Right lobe of liver (tissue), 6 donors: ENCODE results near the gene NRDC. TPM values are rescaled to one million over a fixed set of nuclear protein-coding genes. Genes with fewer than 3 reads are reported as not detected.

Experiments
- ATAC-seq, 4 donors: fragments of 200-7000 bp; cut with Tn5 transposase; one replicate each; pipeline ENCODE4 v1.9.1; 2020; ENCODE audit warnings: mild to moderate bottlenecking in 4 of 4, moderate library complexity in 4 of 4
- DNase-seq, 3 donors: peaks; one replicate each; pipeline ENCODE4 v3.0.0-alpha.2; 2020
- H3K27ac ChIP-seq, 3 donors: fragments of 200-600 bp; one replicate each; pipeline ENCODE4 v1.8.0; 2022
- H3K27me3 ChIP-seq, 2 donors: fragments of 200-600 bp; one replicate each; pipeline ENCODE4 v1.8.0; 2022
- H3K36me3 ChIP-seq, 4 donors: fragments of 200-600 bp; sonication (generic) in 1 of 4; one replicate each; pipeline versions ENCODE4 v1.5.1 to v1.8.0; 2017 to 2022; ENCODE audit warnings: control low read depth in 1 of 4
- H3K4me1 ChIP-seq, 4 donors: fragments of 200-600 bp; sonication (generic) in 1 of 4; one replicate each; pipeline versions ENCODE4 v1.5.1 to v1.8.0; 2017 to 2022; ENCODE audit warnings: control low read depth in 1 of 4
- H3K4me3 ChIP-seq, 3 donors: fragments of 200-600 bp; one replicate each; pipeline ENCODE4 v1.8.0; 2022
- H3K9me3 ChIP-seq, 4 donors: fragments of 200-600 bp; sonication (generic) in 1 of 4; one replicate each; pipeline versions ENCODE4 v1.5.1 to v1.8.0; 2017 to 2022; ENCODE audit warnings: control low read depth in 1 of 4
- CTCF ChIP-seq, 4 donors: fragments of 200-600 bp in 3 of 4; fragments of 450-650 bp in 1 of 4; IDR thresholded peaks; one replicate each; pipeline versions ENCODE4 v1.5.1 to v1.8.0; 2016 to 2022; ENCODE audit warnings: antibody characterized with exemption in 4 of 4, mild to moderate bottlenecking in 2 of 4
- POLR2A ChIP-seq: fragments of 450-650 bp; IDR thresholded peaks from one replicate; pipeline ENCODE4 v1.6.1; 2017; ENCODE audit warnings: antibody characterized with exemption, mild to moderate bottlenecking
- WGBS: methylation state at CpG from one replicate; pipeline ENCODE4 v1.1.6; 2018; ENCODE audit warnings: low coverage, low lambda C conversion rate; ENCODE audit not compliant: insufficient coverage; ENCODE audit errors: missing lambda C conversion rate; 5-methylcytosine and 5-hydroxymethylcytosine counted together
- intact Hi-C, 2 donors: fragments of 100-400 bp; cut with DNase I; formaldehyde crosslinking; loops; one replicate each; pipeline versions ENCODE4 v1.11.2 to v1.14.1; 2022
- total RNA-seq, 6 experiments: library from RNA; depleted of rRNA in 2 of 6; stranded (reverse); fragments of >200 nt in 2 of 6; fragmentation: NEBNext Ultra II Directional in 3 of 6; extraction: Animal tissue kit (Norgen Biotek cat#: 25700) in 3 of 6; gene quantifications; one replicate each; pipeline versions ENCODE4 v1.1.0 to v1.2.4, GENCODE V29; 2016 to 2023
- donor health status: DM: no; HTN: yes; CAD: no.
- donor health status: DM: no; HTN: no; CAD: no.
- donor health status: DM: no; HTN: no; CAD: no.
- donor health status: DM: no; HTN: yes; CAD: no.
- donor health status: DM: no; HTN: yes; CAD: no.

The NRDC gene
- total RNA-seq, 6 experiments from 2014 or later: 57.9 to 88.0 (median 84.4) TPM

GRCh38 chr1:51752073-51752948 lies 126.2 kb downstream of the NRDC start:
- no peaks in the 10 kb centered on the region for H3K9me3 ChIP-seq
- no peaks in the 10 kb centered on the region for H3K4me1 ChIP-seq
- WGBS: 100% methylated on average over 7 of the region's 11 CpGs
- ATAC-seq (no peak), DNase-seq (no peak)
- H3K27ac ChIP-seq: no peak overlapping the region
- H3K4me3 ChIP-seq: no peak overlapping the region
- H3K36me3 ChIP-seq: peaks cover 0 to 22% (median 5%) of the 10 kb centered on the region in 4 donors
- intact Hi-C loops: no loop called here
- TF ChIP-seq CTCF (IDR thresholded peaks at IDR 0.05) (no peak), POLR2A (no peak)
- H3K27me3 ChIP-seq: no peaks in the 10 kb centered on the region

DNA sequence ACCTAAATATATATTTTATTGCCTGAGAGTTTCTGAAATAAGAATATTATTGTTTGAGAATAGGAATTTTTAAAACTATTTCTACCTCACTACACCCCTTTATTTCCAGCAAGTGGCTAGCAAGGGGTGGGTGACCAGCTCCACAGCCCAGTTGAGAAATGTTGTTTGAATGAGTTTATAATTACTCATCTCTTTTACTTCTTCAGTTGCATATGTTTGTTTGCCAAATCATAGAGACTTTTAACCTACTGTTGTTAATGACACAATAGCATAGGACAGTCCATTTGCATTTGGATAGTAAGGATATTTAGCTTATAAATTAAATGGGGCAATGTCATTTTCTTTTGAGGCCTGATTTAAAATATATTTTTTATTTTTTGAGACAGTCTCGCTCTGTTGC lies 127.8 kb downstream of the NRDC start:
- DNase-seq (no peak), ATAC-seq (peak in 1 of 4 donors; percentile 31)
- Histone ChIP-seq H3K9me3 (no peaks in the 10 kb centered on the region), H3K4me1 (no peaks in the 10 kb centered on the region), H3K27me3 (no peaks in the 10 kb centered on the region), H3K27ac (no peak overlapping the region), H3K36me3 (peaks cover 0 to 20% (median 2%) of the 10 kb centered on the region in 4 donors), H3K4me3 (no peak overlapping the region)
- intact Hi-C loops: no loop called here
- WGBS: 67% methylated on average over 1 of the region's 1 CpG
- TF ChIP-seq POLR2A (no peak), CTCF (IDR thresholded peaks at IDR 0.05) (no peak)

- H3K4me3 ChIP-seq: no peak overlapping the region
- H3K36me3 ChIP-seq: peaks cover 0 to 15% (median 0%) of the 10 kb centered on the region in 4 donors
- peak in 2 of 4 donors; percentile 41 to 59 for ATAC-seq
- intact Hi-C loops: no loop called here
- 83% methylated on average over 3 of the region's 3 CpGs for WGBS
- no peaks in the 10 kb centered on the region for H3K27me3 ChIP-seq
- no peaks in the 10 kb centered on the region for H3K9me3 ChIP-seq
- TF ChIP-seq POLR2A: no peak
- TF ChIP-seq CTCF (IDR thresholded peaks at IDR 0.05): no peak
- no peak for DNase-seq
- no peaks in the 10 kb centered on the region for H3K4me1 ChIP-seq
- H3K27ac ChIP-seq: no peak overlapping the region
Measured at GRCh38 chr1:51750218-51750617, 128.3 kb downstream of the NRDC start.

DNA sequence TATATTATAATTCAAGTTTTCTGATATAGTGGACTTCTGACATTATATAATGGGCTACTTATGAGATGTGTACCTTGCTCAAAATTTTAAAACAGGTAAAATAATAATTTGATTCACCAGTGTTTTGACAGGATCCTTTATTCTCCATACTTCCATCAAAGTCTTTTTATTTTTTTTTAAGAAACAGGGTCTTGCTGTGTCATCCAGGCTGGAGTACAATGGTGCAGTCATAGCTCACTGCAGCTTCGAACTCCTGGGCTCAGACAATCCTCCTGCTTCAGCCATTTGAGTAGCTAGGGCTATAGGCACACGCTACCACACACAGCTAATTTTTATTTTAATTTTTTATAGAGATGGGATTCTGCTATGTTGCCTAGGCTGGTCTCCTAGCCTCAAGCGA lies 129.4 kb downstream of the NRDC start:
- TF ChIP-seq CTCF (IDR thresholded peaks at IDR 0.05) (no peak), POLR2A (no peak)
- ATAC-seq (no peak), DNase-seq (no peak)
- 100% methylated on average over 3 of the region's 3 CpGs for WGBS
- Histone ChIP-seq H3K36me3 (peaks cover 0 to 13% (median 0%) of the 10 kb centered on the region in 4 donors), H3K9me3 (no peaks in the 10 kb centered on the region), H3K27ac (no peak overlapping the region), H3K4me3 (no peak overlapping the region), H3K27me3 (no peaks in the 10 kb centered on the region), H3K4me1 (no peaks in the 10 kb centered on the region)
- intact Hi-C loops: no loop called here
